ENCODE measurements around the gene ZNF35. TPM values are rescaled to one million over a fixed set of nuclear protein-coding genes. Genes with fewer than 3 reads are reported as not detected.
A peak's percentile ranks its signal among the peaks of the same experiment; 100 is the strongest.

The ZNF35 gene
- 10 to 100 TPM; 16.0 to 16.6 TPM for total RNA-seq
- polyA plus RNA-seq (2013, experiment 1 of 2) = 16.3 TPM
- polyA plus RNA-seq (2013, experiment 2 of 2) = 13.7 TPM
- long read RNA-seq, experiment 1, partial matches to known transcripts = 3 of 4 reads
- long read RNA-seq, experiment 1, other reads (novel, unspliced or antisense) = 0 of 4 reads
- long read RNA-seq, experiment 2, transcript ZNF35-202 (4 exons, 2,661 nt) = major isoform, 6 of 11 reads
- long read RNA-seq, experiment 2, partial matches to known transcripts = 0 of 11 reads
- long read RNA-seq, experiment 2, other reads (novel, unspliced or antisense) = 1 of 11 reads
- long read RNA-seq, experiment 3, transcript ZNF35-202 (4 exons, 2,661 nt) = major isoform, 33 of 63 reads
- long read RNA-seq, experiment 3, transcript ZNF35-204 (4 exons, 620 nt) = minor isoform, 5 of 63 reads
- long read RNA-seq, experiment 3, transcript ZNF35-201 (3 exons, 2,503 nt) = minor isoform, 12 of 63 reads
- long read RNA-seq, experiment 3, partial matches to known transcripts = 0 of 63 reads
- long read RNA-seq, experiment 3, other reads (novel, unspliced or antisense) = 12 of 63 reads
- long read RNA-seq, experiment 4, partial matches to known transcripts = 0 of 5 reads
- long read RNA-seq, experiment 4, other reads (novel, unspliced or antisense) = 1 of 5 reads

DNA sequence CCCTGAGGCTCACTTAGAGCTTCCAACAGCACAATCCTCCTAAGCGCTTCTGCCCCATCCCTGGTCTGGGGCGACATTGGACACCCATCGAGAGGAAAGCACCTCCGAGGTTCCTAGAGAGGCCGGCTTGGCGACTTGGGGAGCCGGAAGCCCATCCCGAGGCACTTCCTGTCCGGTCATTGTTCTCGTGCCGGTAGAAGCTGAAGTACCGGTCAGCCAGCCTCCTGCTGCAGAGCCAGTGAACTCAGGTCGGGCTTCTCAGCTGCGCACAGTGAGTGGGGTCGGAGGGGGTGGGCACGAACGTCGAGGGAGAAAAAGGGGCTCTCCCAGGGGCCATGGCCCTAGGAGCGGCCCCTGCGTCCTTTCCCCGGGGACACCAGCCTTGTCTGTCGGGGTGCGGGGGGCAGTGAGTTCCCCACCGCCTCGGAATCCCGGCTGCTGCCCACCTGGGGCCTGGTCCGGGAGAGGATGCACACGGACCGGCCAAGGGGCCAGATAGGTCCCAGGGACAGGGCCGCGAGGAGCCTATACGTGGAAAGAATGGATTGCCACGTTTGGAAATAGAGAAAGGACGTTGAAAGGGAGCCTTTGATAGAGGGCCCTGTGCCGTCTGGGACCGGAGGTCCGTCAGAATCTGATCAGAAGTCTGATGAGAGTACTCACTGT is at the start of gene ZNF35:
ZNF35 (plus strand) TSS at position 169 of the 666 bp plus-strand sequence. CDS start 2,336 bp downstream, outside the sequence.
- H3K27ac ChIP-seq (ENCODE audit: low read depth, low read length) = peak within 1 kb of the TSS; percentile 81
- peaks cover 5% of the 10 kb centered on the region for H3K9me3 ChIP-seq (ENCODE audit: control insufficient read depth, low read length)
- H3K4me1 ChIP-seq (ENCODE audit: control insufficient read depth, insufficient read depth, low read length) = no peaks in the 10 kb centered on the region
- H3K9ac ChIP-seq (ENCODE audit: extremely low read depth, low read length, poor library complexity, severe bottlenecking) = peak within 1 kb of the TSS; percentile 81
- peak within 1 kb of the TSS; percentile 89 for H3K4me3 ChIP-seq (ENCODE audit: low read length)
- TF ChIP-seq, protein P1, sequence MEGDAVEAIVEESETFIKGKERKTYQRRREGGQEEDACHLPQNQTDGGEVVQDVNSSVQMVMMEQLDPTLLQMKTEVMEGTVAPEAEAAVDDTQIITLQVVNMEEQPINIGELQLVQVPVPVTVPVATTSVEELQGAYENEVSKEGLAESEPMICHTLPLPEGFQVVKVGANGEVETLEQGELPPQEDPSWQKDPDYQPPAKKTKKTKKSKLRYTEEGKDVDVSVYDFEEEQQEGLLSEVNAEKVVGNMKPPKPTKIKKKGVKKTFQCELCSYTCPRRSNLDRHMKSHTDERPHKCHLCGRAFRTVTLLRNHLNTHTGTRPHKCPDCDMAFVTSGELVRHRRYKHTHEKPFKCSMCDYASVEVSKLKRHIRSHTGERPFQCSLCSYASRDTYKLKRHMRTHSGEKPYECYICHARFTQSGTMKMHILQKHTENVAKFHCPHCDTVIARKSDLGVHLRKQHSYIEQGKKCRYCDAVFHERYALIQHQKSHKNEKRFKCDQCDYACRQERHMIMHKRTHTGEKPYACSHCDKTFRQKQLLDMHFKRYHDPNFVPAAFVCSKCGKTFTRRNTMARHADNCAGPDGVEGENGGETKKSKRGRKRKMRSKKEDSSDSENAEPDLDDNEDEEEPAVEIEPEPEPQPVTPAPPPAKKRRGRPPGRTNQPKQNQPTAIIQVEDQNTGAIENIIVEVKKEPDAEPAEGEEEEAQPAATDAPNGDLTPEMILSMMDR (conservative IDR thresholded peaks at IDR 0.05) = no peak
- Mint-ChIP-seq H3K36me3 (ENCODE audit: low read depth) (peaks cover 51% of the 10 kb centered on the region), H3K27ac (peak within 1 kb of the TSS; percentile 90), H3K4me3 (peak within 1 kb of the TSS; percentile 85), H3K4me1 (no peaks in the 10 kb centered on the region), H3K9me3 (peaks cover 33% of the 10 kb centered on the region), H3K27me3 (ENCODE audit: insufficient read depth) (no peaks in the 10 kb centered on the region)
- H3K27me3 ChIP-seq (ENCODE audit: control insufficient read depth, insufficient read depth, low read length, poor library complexity, severe bottlenecking) = no peaks in the 10 kb centered on the region
- peak; percentile 94 for DNase-seq
- WGBS, 2 experiments (ENCODE audit: insufficient coverage in 1 of 2, insufficient read length in 1 of 2) = 0 to 1% methylated on average over 14 to 37 of the region's 37 CpGs
- peaks cover 40% of the 10 kb centered on the region for H3K36me3 ChIP-seq (ENCODE audit: control insufficient read depth, insufficient read depth, low read length)

DNA sequence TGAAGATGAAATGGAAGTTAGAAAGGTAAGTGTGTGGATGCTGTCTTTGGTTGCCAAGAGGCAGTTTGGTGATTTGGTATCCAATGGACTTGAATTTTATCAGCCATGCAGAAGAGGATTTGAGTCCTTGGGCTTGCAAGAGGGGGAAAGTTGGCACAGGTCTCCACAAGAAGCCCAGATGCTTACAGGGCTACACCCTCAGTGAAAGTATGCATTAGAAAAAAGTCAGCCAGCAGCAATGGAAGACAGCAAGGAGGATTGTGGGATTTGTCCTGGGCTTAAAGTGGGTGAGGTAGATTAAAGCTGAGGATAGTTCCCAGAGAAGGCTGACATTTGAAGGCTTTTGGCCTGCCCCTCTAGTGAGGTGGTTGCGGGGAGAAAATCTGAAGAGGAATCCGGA is 46.8 kb upstream of the ZNF35 start:
- peaks cover 74% of the 10 kb centered on the region for H3K36me3 Mint-ChIP-seq (ENCODE audit: low read depth)
- TF ChIP-seq, protein P1 (conservative IDR thresholded peaks at IDR 0.05) = no peak
- Histone ChIP-seq H3K27ac (ENCODE audit: low read depth, low read length) (no peak overlapping the region), H3K9ac (ENCODE audit: extremely low read depth, low read length, poor library complexity, severe bottlenecking) (no peak overlapping the region), H3K4me1 (ENCODE audit: control insufficient read depth, insufficient read depth, low read length) (no peaks in the 10 kb centered on the region), H3K9me3 (ENCODE audit: control insufficient read depth, low read length) (peaks cover 57% of the 10 kb centered on the region), H3K4me3 (ENCODE audit: low read length) (no peak overlapping the region), H3K27me3 (ENCODE audit: control insufficient read depth, insufficient read depth, low read length, poor library complexity, severe bottlenecking) (no peaks in the 10 kb centered on the region), H3K36me3 (ENCODE audit: control insufficient read depth, insufficient read depth, low read length) (peaks cover 35% of the 10 kb centered on the region)
- no peak overlapping the region for H3K4me3 Mint-ChIP-seq
- H3K27ac Mint-ChIP-seq = no peak overlapping the region
- 95% methylated on average over 2 of the region's 2 CpGs; no CpG with 5 or more reads in 1 of the 2 experiments for WGBS, 2 experiments (ENCODE audit: insufficient coverage in 1 of 2, insufficient read length in 1 of 2)
- peaks cover 87% of the 10 kb centered on the region for H3K9me3 Mint-ChIP-seq
- no peak for DNase-seq
- H3K27me3 Mint-ChIP-seq (ENCODE audit: insufficient read depth) = no peaks in the 10 kb centered on the region
- H3K4me1 Mint-ChIP-seq = no peaks in the 10 kb centered on the region

DNA sequence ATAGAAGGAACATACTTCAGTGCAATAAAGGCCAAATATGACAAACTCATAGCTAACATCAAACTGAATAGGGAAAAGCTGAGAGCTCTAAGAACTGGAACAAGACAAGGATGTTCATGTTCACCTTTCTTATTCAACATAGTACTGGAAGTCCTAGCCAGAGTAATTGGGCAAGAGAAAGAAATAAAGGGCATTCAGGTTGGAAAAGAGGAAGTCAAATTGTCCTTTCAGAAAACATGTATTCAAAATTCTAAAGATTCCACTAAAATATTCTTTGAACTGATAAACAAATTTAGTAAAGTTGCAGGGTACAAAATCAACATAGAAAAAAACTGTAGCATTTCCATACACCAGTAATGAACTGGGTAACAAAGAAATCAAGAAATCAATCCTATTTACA is 35.9 kb upstream of the ZNF35 start:
- Histone ChIP-seq H3K4me3 (ENCODE audit: low read length) (no peak overlapping the region), H3K27ac (ENCODE audit: low read depth, low read length) (no peak overlapping the region), H3K36me3 (ENCODE audit: control insufficient read depth, insufficient read depth, low read length) (no peaks in the 10 kb centered on the region), H3K27me3 (ENCODE audit: control insufficient read depth, insufficient read depth, low read length, poor library complexity, severe bottlenecking) (no peaks in the 10 kb centered on the region), H3K9me3 (ENCODE audit: control insufficient read depth, low read length) (peaks cover 15% of the 10 kb centered on the region), H3K9ac (ENCODE audit: extremely low read depth, low read length, poor library complexity, severe bottlenecking) (no peak overlapping the region), H3K4me1 (ENCODE audit: control insufficient read depth, insufficient read depth, low read length) (no peaks in the 10 kb centered on the region)
- Mint-ChIP-seq H3K4me1 (no peaks in the 10 kb centered on the region), H3K27me3 (ENCODE audit: insufficient read depth) (no peaks in the 10 kb centered on the region), H3K36me3 (ENCODE audit: low read depth) (peaks cover 11% of the 10 kb centered on the region), H3K9me3 (peaks cover 39% of the 10 kb centered on the region), H3K27ac (no peak overlapping the region), H3K4me3 (no peak overlapping the region)
- TF ChIP-seq, protein P1 (conservative IDR thresholded peaks at IDR 0.05) = no peak
- no peak for DNase-seq
